Keratinocyte (primary cell): ENCODE measurements around the gene PAIP1.

Source experiments
- CTCF ChIP-seq, 3 experiments: IDR thresholded peaks in 1 of 3; conservative IDR thresholded peaks in 1 of 3; optimal IDR thresholded peaks in 1 of 3; 2 replicates in 2 of 3; 3 replicates in 1 of 3; pipeline versions ENCODE3 to v1.5.1; 2011; ENCODE audit warnings: low read length in 3 of 3, mild to moderate bottlenecking in 3 of 3, moderate library complexity in 2 of 3, control low read depth in 1 of 3, inconsistent platforms in 1 of 3; ENCODE audit not compliant: insufficient read depth in 2 of 3; ENCODE audit errors: extremely low read depth in 1 of 3
- EZH2 ChIP-seq: IDR thresholded peaks from one replicate; pipeline ENCODE4 v1.6.1; 2012; ENCODE audit warnings: inconsistent platforms, mild to moderate bottlenecking, low read length, moderate library complexity

- no peak for TF ChIP-seq CTCF (optimal IDR thresholded peaks at IDR 0.05 in 1 of 3, IDR thresholded peaks at IDR 0.05 in 1 of 3, conservative IDR thresholded peaks at IDR 0.05 in 1 of 3; ENCODE audit: extremely low read depth in 1 of 3, insufficient read depth in 2 of 3, low read length in 3 of 3)
- no peak for TF ChIP-seq EZH2
These were observed 27.4 kb upstream of the PAIP1 start for GRCh38 chr5:43584166-43584699.
